Camera-type eye (tissue), 1 donor: ENCODE results near the gene RANBP3L. TPM values are rescaled to one million over a fixed set of nuclear protein-coding genes. Genes with fewer than 3 reads are reported as not detected.

Experiments
- total RNA-seq: library from RNA; depleted of rRNA; stranded (reverse); fragments of >200 nt; gene quantifications from one replicate; pipeline ENCODE4 v1.2.3, GENCODE V29; 2014

RANBP3L gene, protein sequence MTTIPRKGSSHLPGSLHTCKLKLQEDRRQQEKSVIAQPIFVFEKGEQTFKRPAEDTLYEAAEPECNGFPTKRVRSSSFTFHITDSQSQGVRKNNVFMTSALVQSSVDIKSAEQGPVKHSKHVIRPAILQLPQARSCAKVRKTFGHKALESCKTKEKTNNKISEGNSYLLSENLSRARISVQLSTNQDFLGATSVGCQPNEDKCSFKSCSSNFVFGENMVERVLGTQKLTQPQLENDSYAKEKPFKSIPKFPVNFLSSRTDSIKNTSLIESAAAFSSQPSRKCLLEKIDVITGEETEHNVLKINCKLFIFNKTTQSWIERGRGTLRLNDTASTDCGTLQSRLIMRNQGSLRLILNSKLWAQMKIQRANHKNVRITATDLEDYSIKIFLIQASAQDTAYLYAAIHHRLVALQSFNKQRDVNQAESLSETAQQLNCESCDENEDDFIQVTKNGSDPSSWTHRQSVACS
- total RNA-seq = 2.0 TPM

GRCh38 chr5:36301858-36302603 is at the start of gene RANBP3L:
RANBP3L (minus strand) TSS chr5:36301902; CDS start chr5:36301416, 486 bp downstream.

DNA sequence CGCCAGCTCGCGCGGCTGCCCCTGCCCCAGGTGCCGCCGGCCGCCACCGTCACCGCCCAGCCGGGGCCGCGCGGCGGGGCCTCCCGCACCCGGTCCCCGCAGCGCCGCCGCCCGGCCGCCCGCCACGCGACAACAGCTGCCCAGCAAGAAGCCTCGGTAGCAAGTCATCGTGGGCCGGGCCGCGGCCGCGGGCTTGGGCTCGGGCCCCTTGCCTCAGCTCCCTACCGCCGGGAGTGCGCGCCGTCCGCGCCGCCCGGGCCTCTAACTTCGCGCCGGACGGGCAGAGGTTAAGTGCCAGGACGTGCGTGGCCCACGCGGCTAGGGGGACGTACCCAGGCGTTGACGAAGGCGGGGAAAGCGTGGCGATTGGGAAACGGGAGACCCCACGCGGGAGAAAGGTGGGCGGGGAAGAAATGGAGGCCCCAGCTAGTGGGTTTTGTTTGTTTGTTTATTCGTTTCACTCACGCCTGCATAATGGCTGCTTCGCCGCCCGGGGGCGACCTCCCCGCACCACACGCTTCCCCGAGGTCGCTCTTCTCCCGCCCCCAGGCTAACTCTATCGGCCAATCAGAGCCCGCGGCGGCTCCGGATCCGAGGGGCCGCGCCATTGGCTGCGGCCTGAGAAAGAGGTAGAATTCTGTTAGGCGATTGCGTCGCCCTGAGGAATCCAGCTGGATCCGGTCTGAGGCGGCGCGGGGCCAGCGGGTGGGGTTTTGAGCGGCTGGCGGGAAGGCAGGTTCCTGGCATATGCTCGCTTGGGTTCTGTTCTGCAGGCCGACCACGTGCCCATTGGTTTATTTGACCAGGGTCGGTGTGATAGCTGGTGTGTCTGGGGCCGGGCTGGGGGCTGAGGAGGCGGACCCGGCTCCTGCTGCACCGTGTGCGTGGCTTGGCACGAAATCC is 59.8 kb downstream of the RANBP3L start, which contains the start of gene NADK2:
Gene NADK2, minus strand, starts transcription at position 295 of the 903 bp plus-strand sequence. Its CDS starts 127 bp downstream, at position 168.

Other genes starting within 250 kb of the RANBP3L start
- gene UGT3A2, start 235.0 kb downstream of the RANBP3L start, total RNA-seq = 1.7 TPM
- 27.5 TPM for gene LMBRD2, start 150.0 kb downstream of the RANBP3L start, total RNA-seq
- gene SKP2, start 149.8 kb downstream of the RANBP3L start, total RNA-seq = 43.4 TPM
- gene NADK2, start 60.0 kb downstream of the RANBP3L start, total RNA-seq = 58.9 TPM